Right kidney (tissue), 9 donors: ENCODE data around the gene AZI2.

Experiments
- DNase-seq: peaks from one replicate; pipeline ENCODE4 v3.0.0-alpha.2; 2016
- long read RNA-seq, 8 donors: transcript quantifications; one replicate each; lab custom pipeline, GENCODE V29; 2026

The AZI2 gene
- long read RNA-seq, donor 1, full-length matches to known transcripts: 23 of 23 reads
- long read RNA-seq, donor 1, partial matches to known transcripts: 0 of 23 reads
- long read RNA-seq, donor 1, other reads (novel, unspliced or antisense): 0 of 23 reads
- long read RNA-seq, donor 2, full-length matches to known transcripts: 18 of 18 reads
- long read RNA-seq, donor 2, partial matches to known transcripts: 0 of 18 reads
- long read RNA-seq, donor 2, other reads (novel, unspliced or antisense): 0 of 18 reads
- long read RNA-seq, donor 3, full-length matches to known transcripts: 15 of 15 reads
- long read RNA-seq, donor 3, partial matches to known transcripts: 0 of 15 reads
- long read RNA-seq, donor 3, other reads (novel, unspliced or antisense): 0 of 15 reads
- long read RNA-seq, donor 4, full-length matches to known transcripts: 21 of 98 reads
- long read RNA-seq, donor 4, partial matches to known transcripts: 14 of 98 reads
- long read RNA-seq, donor 4, other reads (novel, unspliced or antisense): 63 of 98 reads
- long read RNA-seq, donor 5, full-length matches to known transcripts: 33 of 149 reads
- long read RNA-seq, donor 5, partial matches to known transcripts: 7 of 149 reads
- long read RNA-seq, donor 5, other reads (novel, unspliced or antisense): 109 of 149 reads
- long read RNA-seq, donor 6, full-length matches to known transcripts: 27 of 115 reads
- long read RNA-seq, donor 6, partial matches to known transcripts: 10 of 115 reads
- long read RNA-seq, donor 6, other reads (novel, unspliced or antisense): 78 of 115 reads
- long read RNA-seq, donor 7, full-length matches to known transcripts: 37 of 160 reads
- long read RNA-seq, donor 7, partial matches to known transcripts: 16 of 160 reads
- long read RNA-seq, donor 7, other reads (novel, unspliced or antisense): 107 of 160 reads
- long read RNA-seq, donor 8, full-length matches to known transcripts: 21 of 36 reads
- long read RNA-seq, donor 8, partial matches to known transcripts: 15 of 36 reads
- long read RNA-seq, donor 8, other reads (novel, unspliced or antisense): 0 of 36 reads

GRCh38 chr3:28348629-28349468 lies at the start of gene AZI2, which contains the start of gene ZCWPW2:
AZI2 (minus strand) TSS chr3:28348824; CDS start chr3:28340617, 8,207 bp downstream.
ZCWPW2 (plus strand) TSS chr3:28348721; CDS start chr3:28413069, 64,348 bp downstream.
- DNase-seq: peak; percentile 98

GRCh38 chr3:28388978-28389377 lies 40.4 kb upstream of the AZI2 start:
- no peak for DNase-seq

GRCh38 chr3:28386049-28386448 lies 37.4 kb upstream of the AZI2 start:
- no peak for DNase-seq

- no peak for DNase-seq
Observed at GRCh38 chr3:28376424-28376823, 27.8 kb upstream of the AZI2 start.

GRCh38 chr3:28349469-28350000 lies 911 bp upstream of the AZI2 start:
- DNase-seq: no peak

- no peak for DNase-seq
Observed at GRCh38 chr3:28348265-28348628, 377 bp downstream of the AZI2 start.

GRCh38 chr3:28347374-28348264 lies 1.0 kb downstream of the AZI2 start:
- no peak for DNase-seq

GRCh38 chr3:28345690-28346089 lies 2.9 kb downstream of the AZI2 start:
- DNase-seq: no peak

- no peak for DNase-seq
Observed at GRCh38 chr3:28343144-28343543, 5.5 kb downstream of the AZI2 start.

GRCh38 chr3:28337230-28337629 lies 11.4 kb downstream of the AZI2 start:
- DNase-seq: no peak

- no peak for DNase-seq
Observed at GRCh38 chr3:28335246-28335645, 13.4 kb downstream of the AZI2 start.

GRCh38 chr3:28334552-28334951 lies 14.1 kb downstream of the AZI2 start:
- no peak for DNase-seq

GRCh38 chr3:28328188-28329151 lies 20.2 kb downstream of the AZI2 start:
- DNase-seq: no peak

GRCh38 chr3:28326458-28326926 lies 22.1 kb downstream of the AZI2 start:
- DNase-seq: no peak

GRCh38 chr3:28322464-28322863 lies 26.2 kb downstream of the AZI2 start:
- DNase-seq: no peak

GRCh38 chr3:28320981-28321380 lies 27.6 kb downstream of the AZI2 start:
- no peak for DNase-seq

- no peak for DNase-seq
Observed at GRCh38 chr3:28317438-28318022, 31.1 kb downstream of the AZI2 start.

GRCh38 chr3:28316226-28316625 lies 32.4 kb downstream of the AZI2 start:
- DNase-seq: no peak

GRCh38 chr3:28315711-28316110 lies 32.9 kb downstream of the AZI2 start:
- DNase-seq: no peak
